Panc1 (cell line): ENCODE results near the gene PRR5L.

ENCODE experiments used
- REST ChIP-seq, 2 experiments: IDR thresholded peaks; 2 replicates each; pipeline ENCODE4 v1.6.1; 2011 to 2012; ENCODE audit warnings: low read depth in 2 of 2, control low read depth in 1 of 2, low read length in 1 of 2, mild to moderate bottlenecking in 1 of 2, moderate library complexity in 1 of 2; ENCODE audit not compliant: insufficient read depth in 1 of 2
- TF ChIP-seq, protein P1 (sequence below): fragments of 450-650 bp; IDR thresholded peaks from 2 replicates; pipeline ENCODE4 v1.5.1; 2017; ENCODE audit warnings: mild to moderate bottlenecking

- TF ChIP-seq, protein P1, sequence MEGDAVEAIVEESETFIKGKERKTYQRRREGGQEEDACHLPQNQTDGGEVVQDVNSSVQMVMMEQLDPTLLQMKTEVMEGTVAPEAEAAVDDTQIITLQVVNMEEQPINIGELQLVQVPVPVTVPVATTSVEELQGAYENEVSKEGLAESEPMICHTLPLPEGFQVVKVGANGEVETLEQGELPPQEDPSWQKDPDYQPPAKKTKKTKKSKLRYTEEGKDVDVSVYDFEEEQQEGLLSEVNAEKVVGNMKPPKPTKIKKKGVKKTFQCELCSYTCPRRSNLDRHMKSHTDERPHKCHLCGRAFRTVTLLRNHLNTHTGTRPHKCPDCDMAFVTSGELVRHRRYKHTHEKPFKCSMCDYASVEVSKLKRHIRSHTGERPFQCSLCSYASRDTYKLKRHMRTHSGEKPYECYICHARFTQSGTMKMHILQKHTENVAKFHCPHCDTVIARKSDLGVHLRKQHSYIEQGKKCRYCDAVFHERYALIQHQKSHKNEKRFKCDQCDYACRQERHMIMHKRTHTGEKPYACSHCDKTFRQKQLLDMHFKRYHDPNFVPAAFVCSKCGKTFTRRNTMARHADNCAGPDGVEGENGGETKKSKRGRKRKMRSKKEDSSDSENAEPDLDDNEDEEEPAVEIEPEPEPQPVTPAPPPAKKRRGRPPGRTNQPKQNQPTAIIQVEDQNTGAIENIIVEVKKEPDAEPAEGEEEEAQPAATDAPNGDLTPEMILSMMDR: no peak
- no peak for TF ChIP-seq REST (IDR thresholded peaks at IDR 0.05; ENCODE audit: insufficient read depth in 1 of 2, low read depth in 2 of 2, low read length in 1 of 2)
Observed at GRCh38 chr11:36271794-36272407, 24.2 kb upstream of the PRR5L start.
